Stimulated activated CD4-positive, alpha-beta T cell treated with anti-CD3 and anti-CD28 coated beads, Interleukin-2, amount 100 ng/mL, for 4 hours (primary cell): Measurements from ENCODE around the gene POLR1F.
"Not testable (repeated sequence)": the region's sequence is repeated elsewhere in the genome, so short reads cannot be mapped to it uniquely, and the experiment has no call there.

Experiments used
- DNase-seq: peaks from one replicate; pipeline ENCODE4 v3.0.0-alpha.2; 2020; ENCODE audit warnings: low read depth

The POLR1F gene

GRCh38 chr7:19708397-19709248 lies at the start of gene POLR1F:
POLR1F (minus strand) TSS chr7:19709037; CDS start chr7:19709016, 21 bp downstream.
- DNase-seq, result peak; percentile 89

GRCh38 chr7:19754521-19755116 lies 45.8 kb upstream of the POLR1F start:
- DNase-seq, result no peak

DNA sequence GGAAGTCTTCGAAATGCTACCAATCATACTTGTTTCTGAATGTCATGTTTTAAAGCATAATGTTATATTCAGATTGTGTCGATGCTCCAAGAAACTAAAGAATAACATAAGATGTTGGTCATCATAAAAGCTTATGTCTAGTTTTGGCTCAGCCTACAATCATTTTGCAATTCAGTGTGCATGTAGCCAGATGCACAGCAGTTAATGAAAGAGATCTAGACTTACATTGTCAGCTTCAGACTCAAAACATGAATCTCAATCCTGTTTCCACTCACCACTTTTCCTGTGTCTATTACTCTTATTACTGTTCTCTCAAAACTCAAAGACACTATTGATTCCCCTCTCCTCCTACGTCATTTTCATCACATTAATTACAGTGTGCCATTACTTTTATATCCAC lies 43.2 kb upstream of the POLR1F start:
- DNase-seq, result no peak

DNA sequence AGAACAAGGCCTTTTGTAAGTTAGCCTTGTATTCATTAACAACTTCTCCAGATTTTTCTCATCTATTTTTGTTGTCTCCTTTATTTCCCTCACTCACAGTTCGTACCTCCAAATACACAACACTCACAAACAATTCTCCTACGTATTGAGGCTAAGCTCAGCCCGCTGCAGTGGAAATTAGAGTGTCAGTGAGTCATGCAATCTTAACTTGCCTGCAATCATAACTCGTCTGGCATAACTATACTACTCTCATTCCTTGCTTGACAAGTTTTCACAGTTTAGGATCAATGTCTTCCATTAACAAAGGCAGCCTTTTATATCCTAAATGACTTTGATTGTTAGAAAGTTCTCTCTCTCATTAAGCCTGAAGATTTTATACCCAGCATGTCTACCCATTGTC lies 40.8 kb upstream of the POLR1F start:
- no peak for DNase-seq

DNA sequence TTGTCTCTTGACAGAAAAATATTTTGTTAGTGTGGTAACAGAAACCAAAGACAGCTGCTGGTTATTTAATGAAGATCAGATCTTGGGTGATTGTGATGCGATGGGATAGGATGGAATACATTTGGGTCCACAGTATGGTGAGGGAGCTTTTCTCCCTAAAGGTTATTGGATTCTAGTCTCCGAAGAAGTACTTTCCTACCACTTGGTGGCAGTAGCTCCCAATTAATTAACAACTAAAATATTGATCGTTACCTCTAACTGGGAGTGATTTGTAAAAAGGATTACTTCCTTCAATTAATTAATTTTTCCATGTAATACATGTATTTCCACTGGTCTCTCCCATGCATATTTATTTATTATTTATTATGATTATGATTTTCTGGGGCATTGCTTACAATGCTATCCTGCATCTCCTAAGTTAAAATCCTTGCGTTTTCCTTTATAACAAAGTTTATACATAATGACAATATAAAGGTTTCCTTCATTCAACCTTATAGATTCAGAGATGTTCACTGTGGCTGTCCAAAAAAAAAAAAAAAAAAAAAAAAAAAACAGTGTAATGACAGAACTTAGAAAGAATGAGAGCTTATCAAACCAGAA lies 39.0 kb upstream of the POLR1F start:
- no peak for DNase-seq

DNA sequence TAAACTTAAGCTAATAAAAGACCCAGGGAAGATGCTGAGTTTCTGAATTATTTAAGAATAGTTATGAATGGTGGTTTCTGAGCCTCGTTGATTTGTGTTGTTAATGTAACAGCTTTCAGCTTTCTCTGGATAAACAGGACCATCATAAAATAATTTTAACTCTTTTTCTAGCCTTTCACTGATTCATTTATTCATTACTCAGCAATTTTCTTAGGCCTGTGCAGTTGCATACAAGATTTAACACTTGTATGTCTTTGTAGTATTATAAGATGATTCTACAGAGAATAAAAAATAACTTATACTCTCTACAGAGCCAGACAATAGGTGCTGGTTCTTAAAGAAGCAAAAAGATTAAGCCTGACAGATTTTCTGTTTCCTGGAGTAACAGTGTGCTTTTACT lies 35.2 kb upstream of the POLR1F start:
- no peak for DNase-seq

DNA sequence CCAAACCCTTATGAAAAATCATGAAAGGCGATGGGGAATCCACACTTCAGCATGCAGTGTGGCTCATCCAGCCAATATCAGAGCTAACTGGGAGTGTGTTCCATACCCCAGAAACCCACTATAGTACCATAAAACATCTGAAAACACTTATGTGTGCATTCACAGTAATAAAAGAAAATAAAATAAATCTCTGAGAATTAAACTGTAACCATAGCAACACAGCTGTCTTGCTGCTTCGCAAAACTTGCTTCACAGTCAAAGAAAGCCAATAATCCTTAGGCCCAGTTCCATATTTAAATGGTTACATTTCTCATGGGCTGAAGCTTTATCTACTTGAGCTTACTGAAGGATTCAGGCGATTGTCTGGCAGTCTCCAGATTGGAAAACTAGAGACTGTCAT lies 19.9 kb upstream of the POLR1F start:
- no peak for DNase-seq

DNA sequence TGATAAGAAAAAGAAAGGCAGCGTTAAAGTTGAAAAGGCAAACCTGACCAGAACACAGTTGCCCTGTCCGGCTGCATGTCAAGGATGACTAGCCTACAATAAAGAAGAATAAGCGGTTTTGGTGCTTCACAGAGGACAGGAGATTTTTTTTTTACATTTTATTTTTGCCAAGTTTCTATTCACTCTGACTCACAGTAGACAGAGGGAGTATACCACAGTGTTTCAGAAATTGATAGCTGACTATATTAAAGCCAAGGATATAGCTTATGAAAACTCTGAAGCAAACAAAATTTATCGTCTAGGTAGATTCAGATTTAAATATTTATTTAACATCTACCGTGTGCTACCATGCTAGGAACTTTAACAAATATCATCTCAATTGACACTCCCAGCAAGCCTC lies 16.9 kb upstream of the POLR1F start:
- DNase-seq, result no peak

GRCh38 chr7:19715499-19715898 lies 6.7 kb upstream of the POLR1F start:
- DNase-seq, result no peak

DNA sequence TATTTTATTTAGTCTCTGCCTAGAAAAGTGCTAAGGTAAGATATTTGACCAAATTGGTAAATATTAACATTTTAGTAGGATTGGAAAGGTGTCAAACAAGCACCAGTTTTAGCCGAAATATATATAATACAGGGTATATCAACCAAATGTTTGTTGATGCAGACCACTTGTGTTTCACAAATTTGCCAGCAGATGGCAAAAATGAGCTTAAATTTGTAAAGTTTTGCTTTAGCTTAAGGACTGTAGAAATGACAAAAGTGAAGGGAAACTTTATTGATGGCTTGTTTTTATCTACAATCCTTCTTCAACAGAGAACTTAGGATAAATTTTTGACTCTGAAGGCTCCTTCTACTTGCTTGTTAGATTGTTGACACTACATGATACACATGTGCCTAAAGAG lies 4.8 kb upstream of the POLR1F start:
- peak; percentile 17 for DNase-seq

DNA sequence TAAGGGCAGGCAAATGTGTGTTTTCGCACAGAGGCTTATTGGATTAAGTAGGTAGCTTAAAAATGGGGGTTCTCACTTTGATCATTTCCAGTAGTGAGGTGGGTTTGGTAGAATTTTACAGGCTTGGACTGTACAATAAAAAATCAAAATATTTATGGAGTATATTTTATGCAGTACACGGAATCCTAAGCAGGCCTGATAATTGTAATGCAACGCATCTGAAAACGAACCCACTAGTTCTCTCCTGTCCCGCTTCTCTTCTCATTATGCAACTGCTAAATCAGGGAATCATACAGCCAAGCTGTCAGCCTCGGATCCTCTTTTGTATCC lies 377 bp upstream of the POLR1F start:
- DNase-seq, result no peak

DNA sequence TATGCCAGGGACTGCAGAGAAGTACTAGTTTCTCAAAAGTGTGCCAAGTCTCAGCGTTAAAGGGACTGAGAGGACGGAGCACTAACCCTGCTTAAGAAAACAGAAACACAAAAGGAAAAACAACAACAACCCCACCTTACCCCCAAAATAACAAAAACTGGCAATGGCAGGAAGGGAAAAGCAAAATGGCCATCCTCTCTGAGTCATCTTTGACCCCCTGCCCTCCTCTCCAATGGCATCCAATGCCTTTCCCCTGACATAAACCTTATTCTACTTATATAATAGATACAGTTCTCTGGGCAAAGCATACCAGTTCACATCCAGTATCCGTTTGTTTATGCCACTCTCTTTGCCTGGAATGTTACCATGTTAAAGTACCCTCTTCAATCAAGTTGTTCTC lies 1.6 kb downstream of the POLR1F start:
- no peak for DNase-seq

GRCh38 chr7:19705663-19706062 lies 3.2 kb downstream of the POLR1F start:
- no peak for DNase-seq

GRCh38 chr7:19701471-19701870 lies 7.4 kb downstream of the POLR1F start:
- no peak for DNase-seq

GRCh38 chr7:19700936-19701335 lies 7.9 kb downstream of the POLR1F start:
- DNase-seq, result no peak

DNA sequence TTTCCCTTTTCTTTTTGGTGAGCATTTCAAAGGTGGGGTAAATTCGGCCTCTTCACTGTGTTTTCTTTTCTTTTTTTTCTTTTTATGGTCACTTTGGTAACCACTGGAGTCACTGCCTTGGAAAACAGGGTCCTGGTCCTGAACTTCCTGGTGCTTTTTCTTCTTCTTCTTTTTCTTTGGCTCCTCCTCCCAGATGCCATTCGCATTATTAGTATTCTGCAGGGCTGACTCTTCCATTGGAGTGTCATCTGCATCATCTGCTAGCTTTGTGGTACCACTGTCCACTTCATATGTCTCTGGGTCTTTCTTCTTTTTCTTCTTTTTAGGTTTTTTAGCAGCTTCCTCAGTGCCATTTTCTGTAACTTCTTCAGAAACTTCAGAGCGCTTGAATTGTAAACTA lies 10.5 kb downstream of the POLR1F start:
- DNase-seq, result no peak

DNA sequence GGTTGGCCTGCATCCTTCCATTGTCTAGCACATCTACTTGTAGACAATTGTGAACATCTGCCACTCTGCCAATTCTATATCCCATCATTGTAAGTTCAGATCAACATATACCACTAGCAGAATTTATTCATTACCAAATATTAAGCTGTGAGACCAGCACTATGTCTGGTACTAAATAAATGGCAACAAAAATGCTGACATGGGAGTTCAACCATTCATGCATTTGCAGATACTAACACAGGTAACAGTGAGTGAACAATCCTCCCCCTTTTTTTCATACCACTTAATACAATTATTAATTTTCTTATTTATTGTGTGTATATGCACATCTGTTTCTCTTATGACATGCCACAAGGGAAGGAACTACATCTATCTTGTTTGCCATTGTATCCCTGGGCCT lies 11.9 kb downstream of the POLR1F start:
- no peak for DNase-seq

GRCh38 chr7:19692111-19692828 lies 16.6 kb downstream of the POLR1F start:
- DNase-seq, result no peak

DNA sequence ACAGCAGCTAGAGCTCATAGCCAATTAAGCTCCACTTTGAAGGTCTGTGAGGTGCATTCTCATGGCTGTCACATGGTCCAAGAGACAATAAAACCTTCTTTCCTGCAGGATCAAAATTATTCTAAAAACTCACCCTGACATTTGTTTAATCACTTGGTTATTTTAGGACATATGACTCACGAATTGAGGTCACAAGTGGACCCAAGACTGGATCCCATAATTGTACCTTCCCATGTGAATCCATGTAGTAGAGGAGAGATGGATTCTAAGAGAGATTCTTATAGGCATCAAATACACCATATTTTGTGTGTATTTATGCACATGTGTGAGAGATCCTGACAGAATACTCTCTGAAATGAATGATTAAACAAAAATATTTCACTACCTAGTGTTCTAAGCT lies 18.1 kb downstream of the POLR1F start:
- DNase-seq, result no peak

DNA sequence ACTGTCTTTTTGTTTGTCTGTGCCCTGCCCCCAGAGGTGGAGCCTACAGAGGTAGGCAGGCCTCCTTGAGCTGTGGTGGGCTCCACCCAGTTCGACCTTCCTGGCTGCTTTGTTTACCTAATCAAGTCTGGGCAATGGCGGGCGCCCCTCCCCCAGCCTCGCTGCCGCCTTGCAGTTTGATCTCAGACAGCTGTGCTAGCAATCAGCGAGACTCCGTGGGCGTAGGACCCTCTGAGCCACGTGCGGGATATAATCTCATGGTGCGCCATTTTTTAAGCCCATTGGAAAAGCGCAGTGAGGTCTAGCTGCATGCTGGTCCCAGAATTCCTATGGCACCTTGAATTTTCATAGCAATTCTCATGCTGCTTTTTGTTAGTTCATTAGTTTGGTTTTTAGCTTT lies 19.7 kb downstream of the POLR1F start:
- not testable (repeated sequence) for DNase-seq

- no peak for DNase-seq
These were observed 27.2 kb downstream of the POLR1F start for GRCh38 chr7:19681596-19681995.

- DNase-seq, result no peak
These were observed 31.7 kb downstream of the POLR1F start for GRCh38 chr7:19677180-19677579.

- no peak for DNase-seq
These were observed 33.0 kb downstream of the POLR1F start for GRCh38 chr7:19675816-19676215.
